Fibroblast of lung (primary cell): ENCODE measurements around the gene OPALIN. TPM values are rescaled to one million over a fixed set of nuclear protein-coding genes. Genes with fewer than 3 reads are reported as not detected.

ENCODE experiments used
- DNase-seq, 2 donors: peaks; one replicate each; pipeline versions ENCODE4 v3.0.0 to v3.0.0-alpha.2; 2010; ENCODE audit warnings: low read depth in 2 of 2
- H2AFZ ChIP-seq: 2 replicates; pipeline ENCODE4 v1.5.1; 2012; ENCODE audit warnings: low read length, control low read depth, inconsistent platforms
- H3K27ac ChIP-seq: 2 replicates; pipeline ENCODE4 v1.5.1; 2011; ENCODE audit warnings: low read length, control low read depth; ENCODE audit not compliant: insufficient read depth
- H3K27me3 ChIP-seq: 2 replicates; pipeline ENCODE4 v1.5.1; 2011; ENCODE audit warnings: mild to moderate bottlenecking, low read length; ENCODE audit not compliant: control insufficient read depth, insufficient read depth
- H3K36me3 ChIP-seq: 2 replicates; pipeline ENCODE4 v1.5.1; 2011; ENCODE audit warnings: low read length; ENCODE audit not compliant: control insufficient read depth, insufficient read depth
- H3K4me1 ChIP-seq: 2 replicates; pipeline ENCODE4 v1.5.1; 2011; ENCODE audit warnings: low read length; ENCODE audit not compliant: control insufficient read depth, insufficient read depth; ENCODE audit errors: extremely low read depth
- H3K4me2 ChIP-seq: 2 replicates; pipeline ENCODE4 v1.5.1; 2011; ENCODE audit warnings: low read length, control low read depth; ENCODE audit not compliant: insufficient read depth; ENCODE audit errors: extremely low read depth
- H3K4me3 ChIP-seq, 4 experiments: fragments of 200-600 bp in 1 of 4; sonication (generic) in 1 of 4; replicated peaks in 1 of 4; 2 replicates each; pipeline ENCODE4 v1.5.1; 2011 to 2016; ENCODE audit warnings: low read length in 4 of 4, low read depth in 3 of 4, mild to moderate bottlenecking in 3 of 4, control low read depth in 2 of 4, inconsistent platforms in 1 of 4, mixed read lengths in 1 of 4; ENCODE audit not compliant: insufficient read depth in 1 of 4; ENCODE audit errors: control extremely low read depth in 1 of 4
- H3K79me2 ChIP-seq: 2 replicates; pipeline ENCODE4 v1.5.1; 2012; ENCODE audit warnings: mild to moderate bottlenecking, low read length, inconsistent platforms; ENCODE audit not compliant: control insufficient read depth, insufficient read depth
- H3K9ac ChIP-seq: 2 replicates; pipeline ENCODE4 v1.5.1; 2011; ENCODE audit warnings: mild to moderate bottlenecking, low read length, control low read depth; ENCODE audit not compliant: insufficient read depth
- H3K9me3 ChIP-seq: 2 replicates; pipeline ENCODE4 v1.5.1; 2012; ENCODE audit warnings: low read depth, low read length; ENCODE audit not compliant: control insufficient read depth, insufficient read depth
- H4K20me1 ChIP-seq: 2 replicates; pipeline ENCODE4 v1.5.1; 2011; ENCODE audit warnings: low read length; ENCODE audit not compliant: control insufficient read depth, insufficient read depth; ENCODE audit errors: extremely low read depth
- CTCF ChIP-seq, 2 donors: IDR thresholded peaks in 1 of 2; conservative IDR thresholded peaks in 1 of 2; 1 replicate in 1 of 2; 2 replicates in 1 of 2; pipeline ENCODE4 v1.5.1; 2011 to 2012; ENCODE audit warnings: low read length in 2 of 2, control low read depth in 1 of 2, inconsistent platforms in 1 of 2, low read depth in 1 of 2, mild to moderate bottlenecking in 1 of 2
- EZH2 ChIP-seq: IDR thresholded peaks from 2 replicates; pipeline ENCODE4 v1.5.1; 2012; ENCODE audit warnings: low read length, control low read depth, mild to moderate bottlenecking; ENCODE audit errors: missing control alignments
- polyA plus RNA-seq, 2 donors: library from polyadenylated mRNA; depleted of rRNA in 1 of 2; stranded (reverse) in 1 of 2; unstranded in 1 of 2; fragments of >200 nt; gene quantifications; 2 replicates each; pipeline ENCODE4 v1.2.1, GENCODE V29; 2011 to 2012; ENCODE audit warnings: missing spikeins in 1 of 2
- total RNA-seq: library from RNA; depleted of rRNA; stranded (reverse); fragments of >200 nt; gene quantifications from 2 replicates; pipeline ENCODE4 v1.2.1, GENCODE V29; 2014

The OPALIN gene
- total and polyA plus RNA-seq, 2 donors (not counting 1 experiment from before 2014, with no cell fraction given) = not detected

GRCh38 chr10:96325719-96326373, 33.0 kb downstream of the OPALIN start:
- Histone ChIP-seq H3K9ac (no peak overlapping the region), H3K9me3 (no peaks in the 10 kb centered on the region), H3K4me1 (no peaks in the 10 kb centered on the region), H3K27ac (no peak overlapping the region), H4K20me1 (no peaks in the 10 kb centered on the region), H3K4me3 (no peak overlapping the region), H3K79me2 (no peaks in the 10 kb centered on the region), H3K36me3 (no peaks in the 10 kb centered on the region), H3K4me2 (no peak overlapping the region), H2AFZ (no peak overlapping the region), H3K27me3 (no peaks in the 10 kb centered on the region)
- DNase-seq = no peak
- no peak for TF ChIP-seq EZH2
- no peak for TF ChIP-seq CTCF (conservative IDR thresholded peaks at IDR 0.05 in 1 of 2, IDR thresholded peaks at IDR 0.05 in 1 of 2; ENCODE audit: low read depth in 1 of 2, low read length in 2 of 2)

GRCh38 chr10:96324447-96324846, 34.4 kb downstream of the OPALIN start:
- H3K9ac ChIP-seq = no peak overlapping the region
- H3K27ac ChIP-seq = no peak overlapping the region
- DNase-seq = no peak
- no peaks in the 10 kb centered on the region for H3K9me3 ChIP-seq
- H2AFZ ChIP-seq = no peak overlapping the region
- no peak overlapping the region for H3K4me3 ChIP-seq
- no peaks in the 10 kb centered on the region for H3K27me3 ChIP-seq
- H3K4me2 ChIP-seq = no peak overlapping the region
- H3K4me1 ChIP-seq = no peaks in the 10 kb centered on the region
- TF ChIP-seq EZH2 (no peak), CTCF (conservative IDR thresholded peaks at IDR 0.05 in 1 of 2, IDR thresholded peaks at IDR 0.05 in 1 of 2; ENCODE audit: low read depth in 1 of 2, low read length in 2 of 2) (no peak)
- H4K20me1 ChIP-seq = no peaks in the 10 kb centered on the region
- no peaks in the 10 kb centered on the region for H3K79me2 ChIP-seq
- H3K36me3 ChIP-seq = no peaks in the 10 kb centered on the region

GRCh38 chr10:96322275-96322674, 36.5 kb downstream of the OPALIN start:
- TF ChIP-seq EZH2 (no peak), CTCF (conservative IDR thresholded peaks at IDR 0.05 in 1 of 2, IDR thresholded peaks at IDR 0.05 in 1 of 2; ENCODE audit: low read depth in 1 of 2, low read length in 2 of 2) (no peak)
- Histone ChIP-seq H3K27ac (no peak overlapping the region), H4K20me1 (no peaks in the 10 kb centered on the region), H3K79me2 (no peaks in the 10 kb centered on the region), H3K36me3 (no peaks in the 10 kb centered on the region), H2AFZ (no peak overlapping the region), H3K4me2 (no peak overlapping the region), H3K9me3 (no peaks in the 10 kb centered on the region), H3K9ac (no peak overlapping the region), H3K4me1 (no peaks in the 10 kb centered on the region), H3K4me3 (no peak overlapping the region), H3K27me3 (no peaks in the 10 kb centered on the region)
- DNase-seq = no peak
